GM19328 (cell line): ENCODE measurements around the gene CCDC134.

Experiments
- ATAC-seq: cut with Tn5 transposase; IDR thresholded peaks from one replicate; pipeline ENCODE4 v1.9.1; 2021; ENCODE audit warnings: mild to moderate bottlenecking, moderate library complexity; ENCODE audit not compliant: unreplicated experiment

Gene CCDC134

GRCh38 chr22:41875531-41876270, 75.2 kb downstream of the CCDC134 start:
- ATAC-seq, result no peak
